ENCODE measurements around the gene ADCY5. TPM values are rescaled to one million over a fixed set of nuclear protein-coding genes. Genes with fewer than 3 reads are reported as not detected.

Gene ADCY5
- total and polyA plus RNA-seq, 2 donors, result 0.76 to 1.7 TPM

GRCh38 chr3:123332124-123332641, 116.7 kb downstream of the ADCY5 start:
- no peaks in the 10 kb centered on the region for H3K9me3 ChIP-seq (ENCODE audit: control insufficient read depth in 2 of 2, insufficient read depth in 1 of 2, low read length in 1 of 2)
- DNase-seq (ENCODE audit: low read depth in 6 of 9, low spot score in 9 of 9), result no peak
- H3K27me3 ChIP-seq (ENCODE audit: control insufficient read depth in 2 of 2, insufficient read depth in 1 of 2, low read length in 1 of 2), result peaks cover 0 to 13% of the 10 kb centered on the region in 2 donors
- no peak overlapping the region for H3K4me3 ChIP-seq (ENCODE audit: low read length in 2 of 2)
- no peaks in the 10 kb centered on the region for H3K36me3 ChIP-seq (ENCODE audit: control insufficient read depth in 2 of 2, insufficient read depth in 2 of 2, low read length in 1 of 2)
- peaks cover 0 to 4% of the 10 kb centered on the region in 2 donors for H3K4me1 ChIP-seq (ENCODE audit: control insufficient read depth in 2 of 2, insufficient read depth in 2 of 2, low read length in 2 of 2)
- H3K27ac ChIP-seq (ENCODE audit: low read depth in 1 of 2, low read length in 1 of 2), result no peak overlapping the region
- 94% methylated on average over 15 of the region's 15 CpGs for WGBS

GRCh38 chr3:123331651-123332050, 117.2 kb downstream of the ADCY5 start:
- no peak for DNase-seq (ENCODE audit: low read depth in 6 of 9, low spot score in 9 of 9)
- peaks cover 0 to 13% of the 10 kb centered on the region in 2 donors for H3K27me3 ChIP-seq (ENCODE audit: control insufficient read depth in 2 of 2, insufficient read depth in 1 of 2, low read length in 1 of 2)
- no peak overlapping the region for H3K27ac ChIP-seq (ENCODE audit: low read depth in 1 of 2, low read length in 1 of 2)
- no peaks in the 10 kb centered on the region for H3K36me3 ChIP-seq (ENCODE audit: control insufficient read depth in 2 of 2, insufficient read depth in 2 of 2, low read length in 1 of 2)
- WGBS, result 98% methylated on average over 9 of the region's 9 CpGs
- peaks cover 0 to 4% of the 10 kb centered on the region in 2 donors for H3K4me1 ChIP-seq (ENCODE audit: control insufficient read depth in 2 of 2, insufficient read depth in 2 of 2, low read length in 2 of 2)
- no peaks in the 10 kb centered on the region for H3K9me3 ChIP-seq (ENCODE audit: control insufficient read depth in 2 of 2, insufficient read depth in 1 of 2, low read length in 1 of 2)
- no peak overlapping the region for H3K4me3 ChIP-seq (ENCODE audit: low read length in 2 of 2)

GRCh38 chr3:123331006-123331405, 117.9 kb downstream of the ADCY5 start:
- 96% methylated on average over 8 of the region's 8 CpGs for WGBS
- Histone ChIP-seq H3K27me3 (ENCODE audit: control insufficient read depth in 2 of 2, insufficient read depth in 1 of 2, low read length in 1 of 2) (peaks cover 0 to 15% of the 10 kb centered on the region in 2 donors), H3K27ac (ENCODE audit: low read depth in 1 of 2, low read length in 1 of 2) (no peak overlapping the region), H3K4me1 (ENCODE audit: control insufficient read depth in 2 of 2, insufficient read depth in 2 of 2, low read length in 2 of 2) (peaks cover 0 to 4% of the 10 kb centered on the region in 2 donors), H3K4me3 (ENCODE audit: low read length in 2 of 2) (no peak overlapping the region), H3K9me3 (ENCODE audit: control insufficient read depth in 2 of 2, insufficient read depth in 1 of 2, low read length in 1 of 2) (no peaks in the 10 kb centered on the region), H3K36me3 (ENCODE audit: control insufficient read depth in 2 of 2, insufficient read depth in 2 of 2, low read length in 1 of 2) (no peaks in the 10 kb centered on the region)
- no peak for DNase-seq (ENCODE audit: low read depth in 6 of 9, low spot score in 9 of 9)

GRCh38 chr3:123330441-123330991, 118.4 kb downstream of the ADCY5 start:
- Histone ChIP-seq H3K4me1 (ENCODE audit: control insufficient read depth in 2 of 2, insufficient read depth in 2 of 2, low read length in 2 of 2) (peaks cover 0 to 4% of the 10 kb centered on the region in 2 donors), H3K27me3 (ENCODE audit: control insufficient read depth in 2 of 2, insufficient read depth in 1 of 2, low read length in 1 of 2) (peaks cover 0 to 15% of the 10 kb centered on the region in 2 donors), H3K4me3 (ENCODE audit: low read length in 2 of 2) (no peak overlapping the region), H3K9me3 (ENCODE audit: control insufficient read depth in 2 of 2, insufficient read depth in 1 of 2, low read length in 1 of 2) (no peaks in the 10 kb centered on the region), H3K27ac (ENCODE audit: low read depth in 1 of 2, low read length in 1 of 2) (no peak overlapping the region), H3K36me3 (ENCODE audit: control insufficient read depth in 2 of 2, insufficient read depth in 2 of 2, low read length in 1 of 2) (no peaks in the 10 kb centered on the region)
- 93% methylated on average over 15 of the region's 15 CpGs for WGBS
- no peak for DNase-seq (ENCODE audit: low read depth in 6 of 9, low spot score in 9 of 9)

GRCh38 chr3:123329636-123330340, 119.1 kb downstream of the ADCY5 start:
- WGBS, result 90% methylated on average over 10 of the region's 10 CpGs
- H3K27me3 ChIP-seq (ENCODE audit: control insufficient read depth in 2 of 2, insufficient read depth in 1 of 2, low read length in 1 of 2), result peaks cover 0 to 15% of the 10 kb centered on the region in 2 donors
- no peak overlapping the region for H3K27ac ChIP-seq (ENCODE audit: low read depth in 1 of 2, low read length in 1 of 2)
- no peaks in the 10 kb centered on the region for H3K4me1 ChIP-seq (ENCODE audit: control insufficient read depth in 2 of 2, insufficient read depth in 2 of 2, low read length in 2 of 2)
- no peaks in the 10 kb centered on the region for H3K36me3 ChIP-seq (ENCODE audit: control insufficient read depth in 2 of 2, insufficient read depth in 2 of 2, low read length in 1 of 2)
- DNase-seq (ENCODE audit: low read depth in 6 of 9, low spot score in 9 of 9), result no peak
- no peaks in the 10 kb centered on the region for H3K9me3 ChIP-seq (ENCODE audit: control insufficient read depth in 2 of 2, insufficient read depth in 1 of 2, low read length in 1 of 2)
- no peak overlapping the region for H3K4me3 ChIP-seq (ENCODE audit: low read length in 2 of 2)

GRCh38 chr3:123328851-123329635, 119.8 kb downstream of the ADCY5 start:
- no peak overlapping the region for H3K4me3 ChIP-seq (ENCODE audit: low read length in 2 of 2)
- H3K9me3 ChIP-seq (ENCODE audit: control insufficient read depth in 2 of 2, insufficient read depth in 1 of 2, low read length in 1 of 2), result no peaks in the 10 kb centered on the region
- no peak overlapping the region for H3K27ac ChIP-seq (ENCODE audit: low read depth in 1 of 2, low read length in 1 of 2)
- 24% methylated on average over 13 of the region's 13 CpGs for WGBS
- H3K4me1 ChIP-seq (ENCODE audit: control insufficient read depth in 2 of 2, insufficient read depth in 2 of 2, low read length in 2 of 2), result no peaks in the 10 kb centered on the region
- peak; percentile 16 to 74 (median 42) for DNase-seq (ENCODE audit: low read depth in 6 of 9, low spot score in 9 of 9)
- H3K27me3 ChIP-seq (ENCODE audit: control insufficient read depth in 2 of 2, insufficient read depth in 1 of 2, low read length in 1 of 2), result peaks cover 0 to 15% of the 10 kb centered on the region in 2 donors
- no peaks in the 10 kb centered on the region for H3K36me3 ChIP-seq (ENCODE audit: control insufficient read depth in 2 of 2, insufficient read depth in 2 of 2, low read length in 1 of 2)

GRCh38 chr3:123327956-123328850, 120.7 kb downstream of the ADCY5 start:
- Histone ChIP-seq H3K4me3 (ENCODE audit: low read length in 2 of 2) (no peak overlapping the region), H3K27ac (ENCODE audit: low read depth in 1 of 2, low read length in 1 of 2) (no peak overlapping the region), H3K4me1 (ENCODE audit: control insufficient read depth in 2 of 2, insufficient read depth in 2 of 2, low read length in 2 of 2) (no peaks in the 10 kb centered on the region), H3K27me3 (ENCODE audit: control insufficient read depth in 2 of 2, insufficient read depth in 1 of 2, low read length in 1 of 2) (peaks cover 0 to 15% of the 10 kb centered on the region in 2 donors), H3K36me3 (ENCODE audit: control insufficient read depth in 2 of 2, insufficient read depth in 2 of 2, low read length in 1 of 2) (no peaks in the 10 kb centered on the region), H3K9me3 (ENCODE audit: control insufficient read depth in 2 of 2, insufficient read depth in 1 of 2, low read length in 1 of 2) (no peaks in the 10 kb centered on the region)
- WGBS, result 79% methylated on average over 25 of the region's 25 CpGs
- no peak for DNase-seq (ENCODE audit: low read depth in 6 of 9, low spot score in 9 of 9)

GRCh38 chr3:123327480-123327879, 121.4 kb downstream of the ADCY5 start:
- Histone ChIP-seq H3K36me3 (ENCODE audit: control insufficient read depth in 2 of 2, insufficient read depth in 2 of 2, low read length in 1 of 2) (no peaks in the 10 kb centered on the region), H3K9me3 (ENCODE audit: control insufficient read depth in 2 of 2, insufficient read depth in 1 of 2, low read length in 1 of 2) (no peaks in the 10 kb centered on the region), H3K4me3 (ENCODE audit: low read length in 2 of 2) (no peak overlapping the region), H3K27me3 (ENCODE audit: control insufficient read depth in 2 of 2, insufficient read depth in 1 of 2, low read length in 1 of 2) (peaks cover 0 to 15% of the 10 kb centered on the region in 2 donors), H3K27ac (ENCODE audit: low read depth in 1 of 2, low read length in 1 of 2) (no peak overlapping the region), H3K4me1 (ENCODE audit: control insufficient read depth in 2 of 2, insufficient read depth in 2 of 2, low read length in 2 of 2) (no peaks in the 10 kb centered on the region)
- 58% methylated on average over 12 of the region's 12 CpGs for WGBS
- DNase-seq (ENCODE audit: low read depth in 6 of 9, low spot score in 9 of 9), result no peak
